ENCODE measurements around the gene SEBOX.

The SEBOX gene

DNA sequence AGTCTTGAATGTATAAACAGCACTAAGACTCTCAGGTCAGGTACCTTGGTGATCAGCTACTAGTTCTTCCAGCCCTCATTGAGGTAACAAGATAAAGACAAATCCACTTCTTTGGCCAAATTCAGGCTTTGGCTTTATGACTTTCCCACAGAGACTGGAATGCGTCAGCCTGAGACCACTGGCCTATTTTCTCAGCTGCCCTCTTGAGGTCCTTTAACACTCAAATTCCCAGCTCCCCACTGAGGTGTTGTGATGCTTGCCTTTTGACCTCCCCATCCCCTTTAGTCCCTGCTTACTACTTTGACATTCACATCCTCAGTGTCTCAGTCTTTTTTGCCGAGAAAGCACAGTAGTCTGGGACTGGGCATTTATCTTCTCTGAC is 18.8 kb downstream of the SEBOX start:
- CTCF ChIA-PET = interaction anchor here (0.9 to 3.3 kb wide), 7 partner anchors 8 to 115 kb away, joined by 3 to 20 read pairs (median 5); partner anchors contain the start of genes IFT20, POLDIP2 and TNFAIP1
- no peak overlapping the region for H3K4me3 ChIP-seq (ENCODE audit: low read depth, low read length)
- TF ChIP-seq, protein P1, sequence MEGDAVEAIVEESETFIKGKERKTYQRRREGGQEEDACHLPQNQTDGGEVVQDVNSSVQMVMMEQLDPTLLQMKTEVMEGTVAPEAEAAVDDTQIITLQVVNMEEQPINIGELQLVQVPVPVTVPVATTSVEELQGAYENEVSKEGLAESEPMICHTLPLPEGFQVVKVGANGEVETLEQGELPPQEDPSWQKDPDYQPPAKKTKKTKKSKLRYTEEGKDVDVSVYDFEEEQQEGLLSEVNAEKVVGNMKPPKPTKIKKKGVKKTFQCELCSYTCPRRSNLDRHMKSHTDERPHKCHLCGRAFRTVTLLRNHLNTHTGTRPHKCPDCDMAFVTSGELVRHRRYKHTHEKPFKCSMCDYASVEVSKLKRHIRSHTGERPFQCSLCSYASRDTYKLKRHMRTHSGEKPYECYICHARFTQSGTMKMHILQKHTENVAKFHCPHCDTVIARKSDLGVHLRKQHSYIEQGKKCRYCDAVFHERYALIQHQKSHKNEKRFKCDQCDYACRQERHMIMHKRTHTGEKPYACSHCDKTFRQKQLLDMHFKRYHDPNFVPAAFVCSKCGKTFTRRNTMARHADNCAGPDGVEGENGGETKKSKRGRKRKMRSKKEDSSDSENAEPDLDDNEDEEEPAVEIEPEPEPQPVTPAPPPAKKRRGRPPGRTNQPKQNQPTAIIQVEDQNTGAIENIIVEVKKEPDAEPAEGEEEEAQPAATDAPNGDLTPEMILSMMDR (IDR thresholded peaks at IDR 0.05; ENCODE audit: insufficient read depth, low read length, missing control alignments) = no peak
- POLR2A ChIA-PET = interaction anchor here (1.8 to 5.5 kb wide), 3 partner anchors 9 to 11 kb away, joined by 5 to 55 read pairs (median 9); partner anchors contain the start of genes IFT20, POLDIP2 and TNFAIP1
- no peak for DNase-seq (ENCODE audit: low read depth, low spot score)

DNA sequence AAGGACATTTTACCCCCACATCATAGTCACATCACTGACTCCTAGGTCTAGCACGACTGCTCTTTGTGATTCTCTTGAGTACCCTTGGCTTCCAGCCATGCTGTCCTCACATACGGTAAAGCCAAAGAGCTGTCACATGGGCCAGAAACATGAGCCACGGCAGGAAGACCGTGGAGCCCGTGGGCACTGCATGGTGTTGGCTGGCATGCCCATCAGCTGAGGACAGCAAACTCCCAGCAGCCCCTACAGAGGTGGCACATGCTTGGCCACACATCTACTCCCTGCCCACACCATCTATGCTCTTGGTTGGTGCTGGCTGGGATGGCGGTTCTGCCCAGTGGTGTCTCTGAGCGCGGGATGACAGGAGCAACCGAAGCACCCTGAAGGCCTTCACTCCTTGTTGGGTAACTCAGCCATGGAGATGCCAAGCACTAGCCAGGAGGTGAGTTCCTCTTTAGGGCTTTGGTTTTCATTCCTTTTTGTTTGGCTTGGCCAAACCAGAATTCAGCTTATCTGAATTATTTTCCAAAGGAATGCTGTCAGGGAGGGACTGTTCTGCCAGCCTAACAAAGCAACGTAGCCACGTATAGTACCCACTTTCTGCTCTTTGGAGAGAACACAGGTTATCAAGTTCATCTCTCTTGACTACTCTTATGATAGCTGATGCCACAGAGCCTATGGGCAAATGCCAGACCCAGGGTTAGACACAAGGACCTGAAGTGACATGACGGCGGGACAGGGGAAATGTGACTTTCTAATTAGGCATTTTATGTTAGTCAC is 19.4 kb downstream of the SEBOX start:
- H3K4me3 ChIP-seq (ENCODE audit: low read depth, low read length) = no peak overlapping the region
- POLR2A ChIA-PET = interaction anchor here (1.8 to 5.5 kb wide), 3 partner anchors 10 to 12 kb away, joined by 5 to 55 read pairs (median 9); partner anchors contain the start of genes IFT20, POLDIP2 and TNFAIP1
- DNase-seq (ENCODE audit: low read depth, low spot score) = no peak
- CTCF ChIA-PET = interaction anchor here (0.9 to 3.3 kb wide), 8 partner anchors 8 to 114 kb away, joined by 3 to 20 read pairs (median 4); partner anchors contain the start of genes IFT20, POLDIP2 and TNFAIP1
- TF ChIP-seq, protein P1 (IDR thresholded peaks at IDR 0.05; ENCODE audit: insufficient read depth, low read length, missing control alignments) = no peak

DNA sequence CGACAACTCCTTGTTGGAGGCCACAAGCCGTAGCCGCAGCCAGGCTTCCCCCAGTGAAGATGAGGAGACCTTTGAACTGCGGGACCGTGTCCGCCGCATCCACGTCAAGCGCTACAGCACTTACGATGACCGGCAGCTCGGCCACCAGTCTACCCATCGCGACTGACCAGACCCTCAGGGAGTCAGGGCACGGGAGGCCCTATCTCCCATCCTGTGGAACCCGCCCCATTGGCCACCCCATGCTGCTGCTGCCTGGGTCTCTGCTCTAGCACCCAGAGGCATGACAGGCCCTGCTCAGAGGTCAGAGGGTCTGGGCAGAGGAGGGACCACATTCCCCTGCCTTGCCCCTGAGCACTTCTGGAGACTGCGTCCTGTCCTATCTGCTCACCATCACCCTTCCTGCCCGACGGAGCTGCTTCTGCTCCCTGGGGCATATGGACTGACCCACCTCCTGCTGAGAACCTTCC is 20.5 kb downstream of the SEBOX start:
- TF ChIP-seq, protein P1 (IDR thresholded peaks at IDR 0.05; ENCODE audit: insufficient read depth, low read length, missing control alignments) = no peak
- H3K4me3 ChIP-seq (ENCODE audit: low read depth, low read length) = no peak overlapping the region
- DNase-seq (ENCODE audit: low read depth, low spot score) = no peak
- POLR2A ChIA-PET = interaction anchor here (2.0 to 5.5 kb wide), 2 partner anchors 9 to 13 kb away, joined by 9 to 55 read pairs; partner anchors contain the start of genes IFT20, POLDIP2 and TNFAIP1
- CTCF ChIA-PET = interaction anchor here (1.3 to 2.8 kb wide), 2 partner anchors 9 to 26 kb away, joined by 3 to 14 read pairs; partner anchors contain the start of genes IFT20 and TNFAIP1

DNA sequence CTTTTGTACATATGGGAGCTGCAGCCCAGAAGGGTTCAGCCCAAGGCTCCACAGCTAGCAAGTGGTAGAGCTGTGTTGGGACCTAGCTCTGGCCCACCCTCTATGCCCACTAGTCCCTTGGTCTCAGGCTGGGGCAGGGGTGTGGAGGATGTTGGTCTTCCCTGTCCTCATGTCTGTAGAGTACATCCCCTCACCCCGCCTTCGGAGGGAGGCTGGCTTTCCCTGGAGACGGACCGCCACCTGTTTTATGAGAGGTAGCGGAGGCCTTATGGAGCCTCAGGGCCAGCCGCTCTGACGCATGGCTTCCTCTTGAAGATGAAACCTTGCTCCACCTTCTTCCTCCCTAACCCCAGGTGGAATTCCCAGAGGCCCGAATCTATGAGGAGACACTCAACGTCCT is 21.0 kb downstream of the SEBOX start:
- POLR2A ChIA-PET = interaction anchor here (0.8 to 5.5 kb wide), 2 partner anchors 9 to 13 kb away, joined by 3 to 55 read pairs; partner anchors contain the start of genes IFT20, POLDIP2 and TNFAIP1
- TF ChIP-seq, protein P1 (IDR thresholded peaks at IDR 0.05; ENCODE audit: insufficient read depth, low read length, missing control alignments) = no peak
- no peak overlapping the region for H3K4me3 ChIP-seq (ENCODE audit: low read depth, low read length)
- CTCF ChIA-PET = interaction anchor here (1.3 to 2.8 kb wide), 2 partner anchors 8 to 27 kb away, joined by 3 to 14 read pairs; partner anchors contain the start of genes IFT20 and TNFAIP1
- no peak for DNase-seq (ENCODE audit: low read depth, low spot score)

DNA sequence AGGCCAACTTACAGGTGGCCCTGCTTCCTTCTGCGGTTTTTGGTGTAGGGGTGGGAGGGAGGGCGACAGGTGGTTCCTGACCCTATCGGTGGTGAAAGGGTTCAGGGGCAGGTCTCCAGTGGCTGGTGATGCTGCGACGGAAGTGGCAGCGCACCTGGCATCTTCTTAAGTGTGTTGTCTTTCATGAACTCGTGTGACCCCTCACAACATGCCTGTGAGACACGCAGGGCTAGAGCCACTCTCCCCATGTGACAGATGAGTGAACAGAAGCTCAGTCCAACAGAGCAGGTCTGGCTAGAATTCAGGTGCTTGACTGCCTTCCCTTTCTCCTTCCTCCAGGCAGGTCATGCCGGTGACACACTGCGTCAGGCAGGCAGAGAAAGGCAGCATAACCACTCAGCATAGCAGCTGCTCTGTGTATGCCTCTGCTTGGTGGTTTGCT is 21.5 kb downstream of the SEBOX start:
- H3K4me3 ChIP-seq (ENCODE audit: low read depth, low read length) = no peak overlapping the region
- CTCF ChIA-PET = no interaction called here
- TF ChIP-seq, protein P1 (IDR thresholded peaks at IDR 0.05; ENCODE audit: insufficient read depth, low read length, missing control alignments) = no peak
- DNase-seq (ENCODE audit: low read depth, low spot score) = no peak
- POLR2A ChIA-PET = interaction anchor here (0.8 to 5.5 kb wide), 2 partner anchors 8 to 14 kb away, joined by 3 to 55 read pairs; partner anchors contain the start of genes IFT20, POLDIP2 and TNFAIP1

DNA sequence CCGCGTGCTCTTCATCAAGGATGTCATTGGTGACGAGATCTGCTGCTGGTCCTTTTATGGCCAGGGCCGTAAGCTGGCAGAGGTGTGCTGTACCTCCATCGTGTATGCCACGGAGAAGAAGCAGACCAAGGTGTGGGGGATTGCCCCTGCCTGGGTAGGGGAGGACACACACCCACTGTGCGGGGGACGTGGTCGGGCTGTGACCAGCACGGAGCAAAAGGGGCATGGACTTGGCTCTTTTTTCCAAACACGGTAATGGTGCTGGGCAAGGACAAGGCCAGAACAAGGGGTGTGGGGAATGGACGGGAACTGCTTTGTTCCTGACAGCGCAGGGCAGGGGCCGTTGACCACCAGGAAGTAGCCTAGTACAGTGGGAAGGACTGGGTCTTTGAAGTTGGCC is 22.7 kb downstream of the SEBOX start:
- DNase-seq (ENCODE audit: low read depth, low spot score) = no peak
- ChIA-PET POLR2A (no interaction called here), CTCF (no interaction called here)
- TF ChIP-seq, protein P1 (IDR thresholded peaks at IDR 0.05; ENCODE audit: insufficient read depth, low read length, missing control alignments) = no peak
- no peak overlapping the region for H3K4me3 ChIP-seq (ENCODE audit: low read depth, low read length)

All from AG04449 (cell line).